ENCODE data around the gene SLC4A1AP. TPM values are rescaled to one million over a fixed set of nuclear protein-coding genes. Genes with fewer than 3 reads are reported as not detected.

The SLC4A1AP gene
- total and polyA plus RNA-seq, 2 experiments from 2014 or later = 24.3 to 29.2 TPM

- Mint-ChIP-seq H3K36me3 (ENCODE audit: low read depth) (no peaks in the 10 kb centered on the region; the same call in 2 of the 3 replicates), H3K27me3 (ENCODE audit: insufficient read depth, low read depth, poor library complexity) (peaks cover 7% of the 10 kb centered on the region), H3K27ac (no peak overlapping the region), H3K4me1 (peaks cover 14% of the 10 kb centered on the region), H3K4me3 (no peak overlapping the region), H3K9me3 (peaks cover 3% of the 10 kb centered on the region; the same call in 1 of the 3 replicates)
- peaks cover 10% of the 10 kb centered on the region; the same call in 1 of the 2 replicates for H3K27me3 ChIP-seq (ENCODE audit: insufficient read depth)
- H3F3A ChIP-seq (replicated peaks; ENCODE audit: low read depth) = no peaks in the 10 kb centered on the region
- TF ChIP-seq EZH2 (IDR thresholded peaks at IDR 0.05; ENCODE audit: low read depth, unreplicated experiment) = no peak
- TF ChIP-seq ZNF462 (CRISPR knock-in tag; IDR thresholded peaks at IDR 0.05) = no peak
- TF ChIP-seq CTCF (conservative IDR thresholded peaks at IDR 0.05; ENCODE audit: low read depth in 2 of 2) = no peak
- TF ChIP-seq ZNF114 (CRISPR knock-in tag; IDR thresholded peaks at IDR 0.05) = no peak
- no peak for TF ChIP-seq EZH2phosphoT487 (IDR thresholded peaks at IDR 0.05; ENCODE audit: unreplicated experiment)
- no peak for TF ChIP-seq ZNF331 (CRISPR knock-in tag; IDR thresholded peaks at IDR 0.05; ENCODE audit: low read depth)
- no peak for TF ChIP-seq REST (IDR thresholded peaks at IDR 0.05; ENCODE audit: unreplicated experiment)
- TF ChIP-seq STAT1 (IDR thresholded peaks at IDR 0.05; ENCODE audit: unreplicated experiment) = no peak
- no peak for TF ChIP-seq POLR2AphosphoS5 (IDR thresholded peaks at IDR 0.05; ENCODE audit: low read depth)
- TF ChIP-seq JUNB (IDR thresholded peaks at IDR 0.05; ENCODE audit: unreplicated experiment) = no peak
- no peak for TF ChIP-seq ETS1 (IDR thresholded peaks at IDR 0.05)
- no peak for TF ChIP-seq CREB1 (CRISPR knock-in tag; IDR thresholded peaks at IDR 0.05; ENCODE audit: low read depth)
- TF ChIP-seq NANOG (IDR thresholded peaks at IDR 0.05; ENCODE audit: borderline replicate concordance) = no peak
- H3K4me1 ChIP-seq (ENCODE audit: insufficient read depth) = peaks cover 5% of the 10 kb centered on the region; the same call in 1 of the 2 replicates
- no peaks in the 10 kb centered on the region for H3K9me2 ChIP-seq (ENCODE audit: insufficient read depth)
- H3K36me3 ChIP-seq (ENCODE audit: insufficient read depth) = no peaks in the 10 kb centered on the region
- no peak overlapping the region for H2AFZ ChIP-seq
- H4K20me1 ChIP-seq (replicated peaks; ENCODE audit: insufficient read depth) = no peaks in the 10 kb centered on the region
- no peak for ATAC-seq
- no peak overlapping the region for H3K4me3 ChIP-seq
- no peak for DNase-seq (ENCODE audit: low spot score)
- H3K4me2 ChIP-seq = no peak overlapping the region
- H3K27ac ChIP-seq (ENCODE audit: low read depth) = no peak overlapping the region
- no peaks in the 10 kb centered on the region for H3K79me2 ChIP-seq (replicated peaks; ENCODE audit: insufficient read depth)
Measured at GRCh38 chr2:27709960-27710575, 46.4 kb downstream of the SLC4A1AP start.

Data from GM23338 (cell line).